Psoas muscle (tissue), 8 donors: ENCODE measurements around the gene UBL3. TPM values are rescaled to one million over a fixed set of nuclear protein-coding genes. Genes with fewer than 3 reads are reported as not detected.

Experiments used
- ATAC-seq, 4 donors: fragments of 200-7000 bp; cut with Tn5 transposase; one replicate each; pipeline ENCODE4 v1.9.1; 2020; ENCODE audit warnings: moderate library complexity in 3 of 4, mild to moderate bottlenecking in 2 of 4
- DNase-seq, 2 donors: peaks; one replicate each; pipeline ENCODE4 v3.0.0-alpha.2; 2020
- H3K27ac ChIP-seq: fragments of 200-600 bp; one replicate; pipeline ENCODE4 v1.8.0; 2022
- H3K27me3 ChIP-seq, 3 donors: fragments of 200-600 bp in 1 of 3; one replicate each; pipeline versions ENCODE4 v1.6.1 to v1.8.0; 2013 to 2022; ENCODE audit warnings: low read length in 2 of 3, mild to moderate bottlenecking in 2 of 3, moderate library complexity in 1 of 3; ENCODE audit not compliant: insufficient read depth in 3 of 3
- H3K36me3 ChIP-seq, 2 donors: fragments of 200-600 bp in 1 of 2; one replicate each; pipeline versions ENCODE4 v1.6.1 to v1.8.0; 2013 to 2022; ENCODE audit warnings: low read depth in 1 of 2, mild to moderate bottlenecking in 1 of 2, moderate library complexity in 1 of 2; ENCODE audit not compliant: insufficient read depth in 1 of 2
- H3K4me1 ChIP-seq: fragments of 200-600 bp; one replicate; pipeline ENCODE4 v1.8.0; 2022
- H3K4me3 ChIP-seq: fragments of 200-600 bp; one replicate; pipeline ENCODE4 v1.8.0; 2022; ENCODE audit warnings: mild to moderate bottlenecking
- H3K9me3 ChIP-seq: fragments of 200-600 bp; one replicate; pipeline ENCODE4 v1.8.0; 2022
- WGBS, 3 donors: extraction: QIAGEN DNeasy Blood & Tissue Kit; methylation state at CpG; one replicate each; pipeline versions ENCODE4 v1.1.6 to v1.1.7; 2013; 5-methylcytosine and 5-hydroxymethylcytosine counted together
- intact Hi-C, 2 donors: fragments of 100-400 bp; cut with DNase I; formaldehyde crosslinking; loops; one replicate each; pipeline versions ENCODE4 v1.11.0 to v1.14.2; 2022
- polyA plus RNA-seq, 3 donors: library from polyadenylated mRNA; stranded (reverse); fragments of 200-250 nt; gene quantifications; one replicate each; pipeline ENCODE4 v1.2.3, GENCODE V29; 2013
- total RNA-seq, 4 donors: library from RNA; stranded (reverse); fragmentation: NEBNext Ultra II Directional in 2 of 4; extraction: Animal tissue kit (Norgen Biotek cat#: 25700) in 2 of 4; gene quantifications; one replicate each; pipeline versions ENCODE4 v1.2.1 to v1.2.4, GENCODE V29; 2021 to 2023
- TF ChIP-seq, protein P1 (sequence below): fragments of 200-600 bp; IDR thresholded peaks from one replicate; pipeline ENCODE4 v1.8.0; 2022; ENCODE audit warnings: antibody characterized with exemption
- donor health status: healthy with polysubstance abuse.
- donor health status: DM: no; HTN: no; CAD: no; lungs with moderate emphysema.
- donor health status: Bipolar disorder and iron deficiency.
- donor health status: healthy.
- donor health status: DM: yes; HTN: yes; CAD: no.
- donor health status: DM: no; HTN: no; CAD: no.
- donor health status: DM: no; HTN: no; CAD: no.
- donor health status: DM: yes; HTN: yes; CAD: no.

The UBL3 gene
- total and polyA plus RNA-seq, 7 donors: 15.7 to 43.8 (median 22.8) TPM

DNA sequence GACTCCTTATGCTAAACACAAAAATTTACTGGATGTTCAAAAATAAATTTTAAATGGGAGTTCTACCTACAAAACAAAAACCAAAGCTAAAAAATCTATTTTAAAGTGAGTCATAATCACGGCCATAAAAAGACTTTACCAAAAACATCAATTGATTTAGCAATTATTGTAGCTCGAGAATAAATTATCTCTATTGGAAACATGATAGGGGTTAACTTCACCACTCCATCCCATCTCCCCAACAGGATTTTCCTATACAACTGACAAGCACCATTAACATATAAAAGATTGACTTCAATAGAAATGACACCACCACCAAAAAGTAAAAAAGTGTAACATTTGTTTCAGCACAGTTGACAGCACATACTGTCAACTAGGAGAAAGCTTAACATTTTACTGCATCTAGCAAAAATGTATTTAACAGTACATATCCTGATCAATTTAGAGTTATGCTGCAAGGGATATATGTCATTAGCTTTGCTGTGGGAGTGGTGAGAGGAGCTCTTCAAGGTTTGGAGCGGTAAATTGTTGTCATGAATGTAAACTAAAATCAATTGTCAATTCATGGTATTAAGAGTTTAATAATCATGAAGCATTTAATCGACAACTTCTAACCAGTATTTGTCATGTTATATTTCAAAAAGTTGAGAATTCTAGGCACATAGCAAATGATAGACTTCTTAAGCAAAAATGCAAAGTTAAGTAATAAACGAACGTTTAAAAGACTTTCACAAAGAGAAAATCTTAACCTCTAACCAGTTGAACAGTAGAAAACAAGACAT, 3.8 kb downstream of the UBL3 start:
- DNase-seq: no peak
- Histone ChIP-seq H3K27me3 (no peaks in the 10 kb centered on the region), H3K27ac (peak overlapping the region; percentile 67), H3K4me3 (peak overlapping the region; percentile 92), H3K36me3 (no peaks in the 10 kb centered on the region), H3K9me3 (no peaks in the 10 kb centered on the region), H3K4me1 (peaks cover 32% of the 10 kb centered on the region)
- no peak for ATAC-seq
- intact Hi-C loops: loop anchor here (5.0 kb wide), 1 partner anchor 74 kb away; no protein-coding TSS in a partner anchor
- 33 to 51% (median 34%) methylated on average over 6 of the region's 6 CpGs for WGBS, 3 donors
- TF ChIP-seq, protein P1, sequence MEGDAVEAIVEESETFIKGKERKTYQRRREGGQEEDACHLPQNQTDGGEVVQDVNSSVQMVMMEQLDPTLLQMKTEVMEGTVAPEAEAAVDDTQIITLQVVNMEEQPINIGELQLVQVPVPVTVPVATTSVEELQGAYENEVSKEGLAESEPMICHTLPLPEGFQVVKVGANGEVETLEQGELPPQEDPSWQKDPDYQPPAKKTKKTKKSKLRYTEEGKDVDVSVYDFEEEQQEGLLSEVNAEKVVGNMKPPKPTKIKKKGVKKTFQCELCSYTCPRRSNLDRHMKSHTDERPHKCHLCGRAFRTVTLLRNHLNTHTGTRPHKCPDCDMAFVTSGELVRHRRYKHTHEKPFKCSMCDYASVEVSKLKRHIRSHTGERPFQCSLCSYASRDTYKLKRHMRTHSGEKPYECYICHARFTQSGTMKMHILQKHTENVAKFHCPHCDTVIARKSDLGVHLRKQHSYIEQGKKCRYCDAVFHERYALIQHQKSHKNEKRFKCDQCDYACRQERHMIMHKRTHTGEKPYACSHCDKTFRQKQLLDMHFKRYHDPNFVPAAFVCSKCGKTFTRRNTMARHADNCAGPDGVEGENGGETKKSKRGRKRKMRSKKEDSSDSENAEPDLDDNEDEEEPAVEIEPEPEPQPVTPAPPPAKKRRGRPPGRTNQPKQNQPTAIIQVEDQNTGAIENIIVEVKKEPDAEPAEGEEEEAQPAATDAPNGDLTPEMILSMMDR: no peak

DNA sequence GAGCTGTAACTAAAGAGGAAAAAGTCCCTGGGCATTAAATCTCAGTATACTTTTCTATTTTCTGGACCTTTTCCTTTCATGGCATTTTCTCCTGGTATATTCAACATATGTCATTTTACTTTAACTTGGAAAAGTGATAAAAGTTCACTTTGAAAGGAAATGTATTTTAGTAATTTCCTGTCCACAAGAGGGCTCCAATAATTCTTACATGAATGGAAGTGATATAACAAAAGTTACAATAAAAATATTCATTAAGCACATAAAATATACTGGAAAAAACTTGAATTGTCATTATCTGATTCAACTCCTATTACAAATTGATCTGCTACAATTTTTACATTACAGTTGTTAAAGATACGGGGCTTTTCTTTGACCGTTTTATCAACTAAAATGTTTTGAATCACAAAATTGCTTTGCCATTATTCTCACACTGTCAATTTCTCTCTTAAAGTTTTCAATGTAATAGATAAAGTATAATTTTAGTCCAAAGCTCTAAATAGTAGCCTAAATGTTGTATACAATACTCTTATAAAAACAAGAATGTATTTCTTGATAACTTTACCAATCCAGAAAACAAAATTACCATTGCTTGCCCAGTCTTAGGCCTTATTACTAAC, 4.9 kb downstream of the UBL3 start:
- H3K36me3 ChIP-seq: no peaks in the 10 kb centered on the region
- TF ChIP-seq, protein P1: peak; percentile 21
- 64 to 71% (median 67%) methylated on average over 2 of the region's 2 CpGs for WGBS, 3 donors
- H3K9me3 ChIP-seq: no peaks in the 10 kb centered on the region
- H3K27ac ChIP-seq: no peak overlapping the region
- no peaks in the 10 kb centered on the region for H3K27me3 ChIP-seq
- ATAC-seq (no peak), DNase-seq (no peak)
- intact Hi-C loops: loop anchor here (5.0 kb wide), 1 partner anchor 73 kb away; no protein-coding TSS in a partner anchor
- H3K4me3 ChIP-seq: peak overlapping the region; percentile 92
- H3K4me1 ChIP-seq: peaks cover 31% of the 10 kb centered on the region

DNA sequence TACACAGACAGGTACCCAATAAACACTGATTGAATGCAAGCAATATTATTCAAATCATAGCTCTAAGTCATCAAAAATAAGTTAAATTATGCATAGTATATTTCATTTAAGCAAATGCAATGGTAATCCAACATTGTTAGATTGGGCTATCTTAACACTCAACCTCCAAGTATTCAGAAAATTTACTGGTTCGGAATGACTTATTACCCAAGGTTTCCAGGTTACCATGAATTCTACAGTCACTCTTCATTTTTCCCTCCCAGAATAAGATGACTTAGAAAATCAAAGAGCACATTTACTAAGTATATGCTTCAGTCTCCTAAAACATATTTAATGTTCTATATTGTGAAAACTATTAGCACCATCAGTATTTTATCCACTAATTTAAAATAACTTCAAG, 6.0 kb downstream of the UBL3 start:
- Histone ChIP-seq H3K36me3 (no peaks in the 10 kb centered on the region), H3K4me3 (no peak overlapping the region), H3K4me1 (peaks cover 31% of the 10 kb centered on the region), H3K27me3 (no peaks in the 10 kb centered on the region), H3K9me3 (no peaks in the 10 kb centered on the region), H3K27ac (no peak overlapping the region)
- WGBS, 3 donors: 83 to 100% (median 92%) methylated on average over 1 of the region's 1 CpG
- DNase-seq: no peak
- no peak for ATAC-seq
- intact Hi-C loops: no loop called here
- TF ChIP-seq, protein P1: no peak

DNA sequence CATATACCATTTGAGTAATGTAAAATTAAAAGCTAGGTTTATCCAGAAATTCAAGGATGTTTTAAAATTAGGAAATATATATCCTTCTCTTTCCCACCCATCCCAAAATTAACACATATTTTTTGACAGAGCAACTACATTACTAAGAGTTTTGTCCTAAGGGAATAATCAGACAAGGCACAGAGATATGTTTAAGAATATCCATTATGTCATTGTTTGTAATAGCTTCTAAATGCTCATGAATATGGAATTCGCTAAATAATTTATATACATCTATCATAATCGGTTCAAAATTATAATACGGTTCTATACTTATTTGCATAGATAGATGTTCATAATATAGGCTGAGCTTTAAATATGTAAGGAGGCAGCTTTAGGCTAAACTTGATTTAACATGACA, 9.8 kb downstream of the UBL3 start:
- Histone ChIP-seq H3K27me3 (no peaks in the 10 kb centered on the region), H3K4me3 (no peak overlapping the region), H3K4me1 (peaks cover 19% of the 10 kb centered on the region), H3K9me3 (no peaks in the 10 kb centered on the region), H3K36me3 (no peaks in the 10 kb centered on the region), H3K27ac (no peak overlapping the region)
- TF ChIP-seq, protein P1: no peak
- WGBS, 3 donors: 83 to 85% (median 83%) methylated on average over 3 of the region's 3 CpGs
- DNase-seq (no peak), ATAC-seq (no peak)
- intact Hi-C loops: no loop called here
